NOMO-1 treated with dmso at 0.1 percent for 144 hours (cell line): ENCODE data around the gene MED27.
"Not testable (repeated sequence)": the region's sequence is repeated elsewhere in the genome, so short reads cannot be mapped to it uniquely, and the experiment has no call there.

Experiments
- DNase-seq: peaks from one replicate; lab custom pipeline; 2025; ENCODE audit not compliant: unreplicated experiment; lab: John Stamatoyannopoulos, UW

The MED27 gene

DNA sequence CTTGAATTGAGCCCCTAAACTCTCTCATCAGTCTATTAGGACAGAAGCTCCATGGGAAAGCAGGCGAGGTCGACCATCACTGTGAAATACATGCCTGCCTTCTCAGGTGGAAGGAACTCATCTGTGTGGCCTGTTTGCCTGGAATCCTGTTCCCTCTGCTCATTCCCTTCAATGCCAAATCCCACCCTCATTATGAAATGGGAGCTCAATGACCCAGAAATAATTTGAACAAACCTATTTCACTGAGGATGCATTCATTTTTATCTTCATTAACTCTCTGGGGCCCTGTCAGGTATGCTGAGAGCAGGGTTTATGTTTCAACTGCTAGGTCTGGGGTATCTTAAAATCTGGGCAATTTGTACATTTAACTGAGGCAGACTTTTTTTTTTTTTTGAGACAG is 142.2 kb downstream of the MED27 start:
- DNase-seq = no peak

DNA sequence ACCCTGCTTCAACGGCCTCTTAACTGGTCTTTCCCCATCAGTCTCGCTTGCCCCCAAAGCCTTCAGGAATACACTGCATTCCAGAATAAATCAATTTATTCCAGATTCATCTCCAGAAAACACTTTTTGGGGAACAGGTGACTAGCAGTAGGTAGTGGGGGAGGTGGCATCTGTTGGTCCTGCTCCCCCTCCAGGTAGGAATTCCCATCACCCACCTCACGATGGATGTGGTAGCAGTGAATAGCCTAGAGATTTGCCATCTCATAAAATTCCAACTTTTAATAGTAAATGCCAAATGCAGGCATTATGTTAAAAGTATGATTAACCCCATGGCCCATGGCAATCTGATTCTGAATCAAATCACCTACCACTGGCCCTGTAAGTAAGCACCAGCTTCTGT is 142.7 kb downstream of the MED27 start:
- no peak for DNase-seq

DNA sequence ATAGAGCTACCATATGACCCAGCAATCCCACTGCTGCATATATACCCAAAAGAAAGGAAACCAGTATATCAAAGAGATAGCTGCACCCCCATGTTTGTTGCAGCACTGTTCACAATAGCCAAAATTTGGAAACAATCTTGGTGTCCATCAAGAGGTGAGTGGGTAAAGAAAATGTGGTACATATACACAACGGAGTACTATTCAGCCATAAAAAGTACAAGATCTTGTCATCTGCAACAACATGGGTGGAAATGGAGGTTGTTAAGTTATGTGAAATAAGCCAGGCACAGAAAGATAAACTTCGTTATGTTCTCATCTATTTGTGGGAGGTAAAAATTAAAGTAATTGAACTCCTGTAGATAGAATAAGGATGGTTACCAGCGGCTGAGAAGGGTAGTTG is 145.0 kb downstream of the MED27 start:
- DNase-seq = no peak

DNA sequence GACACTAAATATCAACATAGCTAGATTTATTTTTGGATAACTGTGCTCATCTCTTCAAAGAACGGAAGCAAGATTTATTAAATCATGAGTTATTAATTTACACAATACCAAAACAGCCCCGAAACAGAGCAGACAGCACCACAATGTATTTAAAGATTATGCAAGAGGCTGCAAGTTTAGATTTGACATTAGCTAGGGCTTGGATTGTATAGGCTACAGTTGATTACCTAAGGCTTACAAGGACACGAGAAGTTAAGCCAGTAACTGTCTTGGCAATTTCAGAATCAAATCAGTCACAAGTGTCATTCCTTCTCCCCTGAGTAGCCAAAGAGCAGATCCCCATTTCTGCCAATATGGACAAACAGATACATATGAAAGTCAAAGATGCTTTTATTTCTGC is 152.6 kb downstream of the MED27 start:
- peak; percentile 19 for DNase-seq

DNA sequence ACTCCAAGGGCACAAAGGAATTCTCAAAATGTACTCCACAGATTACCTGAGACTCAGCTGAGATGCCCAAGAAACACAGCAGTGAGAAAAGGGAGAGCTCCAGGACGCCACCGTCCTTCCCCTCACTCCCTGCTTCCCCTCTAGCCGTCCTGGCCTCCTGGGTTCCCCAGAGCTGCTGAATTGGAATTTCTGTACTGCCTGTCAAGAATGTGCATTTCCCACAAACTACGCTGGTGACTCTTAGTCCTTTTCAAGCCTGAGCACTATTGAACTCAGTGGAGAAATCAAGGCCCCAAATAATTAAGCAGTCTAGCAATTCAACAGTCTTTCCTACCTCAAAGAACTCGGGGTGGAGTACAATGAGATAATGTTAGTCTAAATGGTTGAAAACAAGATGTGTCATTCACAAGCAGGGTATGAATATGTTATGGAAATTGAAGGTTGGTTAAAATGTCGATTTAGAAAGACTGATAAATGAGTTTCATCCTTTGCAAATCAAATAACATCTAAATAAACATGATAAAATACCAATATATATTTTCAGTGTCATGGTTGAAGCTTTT is 153.2 kb downstream of the MED27 start:
- no peak for DNase-seq

DNA sequence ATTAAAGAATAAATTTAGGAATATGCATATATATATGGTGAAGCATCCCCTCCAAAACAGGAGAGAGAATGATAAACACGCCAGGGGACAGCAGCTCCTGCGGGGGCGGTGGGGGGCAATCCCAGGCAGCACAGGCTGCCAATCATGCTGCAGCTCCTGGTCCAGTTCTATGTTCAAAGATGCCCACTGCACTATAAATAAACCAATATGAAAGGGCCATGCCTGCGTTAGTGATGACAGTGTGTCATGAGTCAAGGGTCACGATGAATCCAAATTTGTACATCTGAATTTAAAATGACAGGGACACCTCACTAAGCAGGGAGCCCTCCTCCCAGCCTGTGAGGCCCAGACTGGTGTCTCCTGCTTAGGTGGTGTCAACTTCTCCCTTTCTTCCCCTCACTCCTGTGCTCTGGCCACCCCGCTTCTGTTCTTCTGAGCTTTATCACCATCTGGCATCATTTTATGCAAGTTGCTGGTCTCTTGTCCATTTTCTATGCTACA is 153.9 kb downstream of the MED27 start:
- no peak for DNase-seq

DNA sequence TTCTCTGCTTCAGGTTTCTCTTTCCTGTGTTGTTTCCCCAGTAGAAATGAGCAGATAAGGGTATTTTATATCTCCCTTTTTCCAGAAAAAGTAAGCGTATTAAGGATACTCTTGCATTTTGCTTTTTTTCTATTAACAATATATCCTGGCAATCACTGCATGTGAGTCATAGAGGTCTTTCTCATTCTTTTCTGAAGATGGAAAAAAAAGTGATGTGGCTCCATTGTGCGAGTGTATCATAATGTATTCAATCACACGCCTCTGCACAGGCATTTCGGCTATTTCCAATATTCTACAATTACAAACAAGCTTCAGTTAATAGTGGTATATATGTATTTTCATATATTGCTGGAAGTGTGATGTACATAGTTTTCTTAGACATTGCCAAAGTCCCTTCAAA is 155.9 kb downstream of the MED27 start:
- no peak for DNase-seq

DNA sequence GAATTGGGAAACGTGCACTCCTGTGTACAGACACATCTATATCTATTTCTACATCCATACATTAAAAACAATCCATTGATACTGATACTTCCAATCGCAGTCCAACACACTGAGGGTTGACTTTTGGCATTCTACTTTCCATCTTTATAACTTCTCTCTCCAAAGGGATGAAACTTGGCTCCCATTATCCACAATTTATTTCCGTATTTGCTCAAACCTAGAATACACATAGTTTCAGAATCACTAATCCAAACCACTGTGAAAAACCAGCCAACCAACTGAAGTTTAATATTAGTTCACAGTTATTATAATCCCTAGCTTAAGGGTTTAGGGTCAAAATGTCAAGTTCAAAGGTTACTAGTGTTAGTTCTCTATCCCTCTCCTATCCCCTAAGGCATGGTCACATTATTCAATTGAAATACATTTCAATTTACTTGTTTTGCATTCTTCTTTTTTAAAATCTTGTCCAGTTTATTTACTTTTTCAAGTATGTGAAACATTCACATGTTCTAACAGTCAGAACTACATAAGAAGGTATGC is 156.5 kb downstream of the MED27 start:
- DNase-seq = no peak

DNA sequence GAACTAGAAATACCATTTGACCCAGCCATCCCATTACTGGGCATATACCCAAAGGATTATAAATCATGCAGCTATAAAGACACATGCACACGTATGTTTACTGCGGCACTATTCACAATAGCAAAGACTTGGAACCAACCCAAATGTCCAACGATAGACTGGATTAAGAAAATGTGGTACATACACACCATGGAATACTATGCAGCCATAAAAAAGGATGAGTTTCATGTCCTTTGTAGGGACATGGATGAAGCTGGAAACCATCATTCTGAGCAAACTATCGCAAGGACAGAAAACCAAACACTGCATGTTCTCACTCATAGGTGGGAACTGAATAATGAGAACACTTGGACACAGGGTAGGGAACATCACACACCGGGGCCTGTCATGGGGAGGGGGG is 158.0 kb downstream of the MED27 start:
- DNase-seq = not testable (repeated sequence)

DNA sequence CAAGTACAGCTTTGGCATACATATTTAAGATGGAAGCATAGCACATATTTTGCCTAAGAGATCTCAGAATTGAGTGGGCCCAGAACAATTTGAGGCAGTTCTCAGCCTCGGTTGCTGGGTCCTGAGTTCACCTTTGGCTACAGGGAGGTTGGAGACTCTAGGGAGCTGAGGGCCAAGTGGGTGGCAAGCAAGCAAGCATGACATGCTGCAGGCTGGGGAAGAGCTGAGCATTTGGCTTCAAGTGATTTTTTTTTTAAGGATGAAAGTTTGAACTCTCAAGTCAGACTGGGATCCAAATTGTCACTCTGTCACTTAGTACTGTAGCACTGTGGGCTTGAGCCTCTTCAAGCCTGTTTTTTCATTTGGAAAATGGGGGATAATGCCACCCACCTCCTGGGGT is 160.5 kb downstream of the MED27 start:
- no peak for DNase-seq

DNA sequence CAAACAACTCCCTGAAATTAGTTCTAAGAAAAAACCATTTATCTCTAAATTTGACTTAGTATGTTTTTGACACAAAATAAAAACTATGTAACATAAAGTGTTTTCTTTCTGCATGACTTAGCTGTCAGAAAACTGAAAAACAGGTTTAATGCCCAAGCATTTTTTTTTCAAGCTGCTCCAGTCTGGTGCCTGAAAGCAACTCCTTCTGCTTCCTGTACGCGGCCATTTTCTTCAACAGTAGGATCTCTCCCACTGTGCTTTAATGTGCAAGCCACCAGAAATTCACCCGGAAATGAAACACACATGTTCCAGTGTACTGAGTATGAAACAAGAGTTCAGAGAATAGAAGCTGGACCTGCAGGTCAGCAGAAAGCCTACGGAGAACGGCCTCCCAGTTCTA is 161.2 kb downstream of the MED27 start:
- DNase-seq = no peak

DNA sequence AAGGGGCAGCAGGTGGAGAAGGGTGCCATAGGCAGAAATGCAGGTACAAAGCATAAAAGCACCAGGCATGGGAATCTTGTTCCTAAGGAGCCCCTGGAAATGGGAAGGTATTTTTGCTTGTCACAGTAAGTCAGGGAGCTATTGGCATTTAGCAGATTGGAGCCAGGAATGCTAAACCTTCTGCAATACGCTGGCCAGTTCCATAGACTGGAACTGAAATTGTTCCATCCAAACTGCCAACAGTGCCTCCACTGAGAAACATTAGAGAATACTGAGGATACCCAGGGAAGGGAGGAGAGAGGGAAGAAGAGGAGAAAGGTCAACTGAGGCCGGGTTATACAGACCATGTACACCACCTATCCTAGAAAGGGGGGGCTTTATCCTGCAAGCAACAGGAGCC is 162.7 kb downstream of the MED27 start:
- DNase-seq = no peak

DNA sequence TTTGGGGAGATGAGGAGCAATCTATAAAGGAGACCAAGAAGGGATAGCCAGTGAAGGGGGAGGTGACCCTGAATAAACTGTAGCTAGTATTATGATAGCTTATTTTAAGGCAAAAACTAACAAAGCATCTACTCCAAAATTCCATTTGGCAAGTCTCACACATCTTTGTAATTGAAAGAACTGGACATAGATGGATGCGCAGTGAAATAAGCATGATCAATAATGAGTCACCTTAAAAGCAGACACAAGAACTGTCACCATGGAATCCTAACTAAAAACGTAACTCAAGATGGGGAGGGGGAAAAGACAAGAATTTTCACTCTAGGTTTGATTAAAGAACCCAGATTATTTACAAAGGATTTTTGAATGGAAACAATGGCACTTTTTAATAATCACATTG is 164.5 kb downstream of the MED27 start:
- no peak for DNase-seq

DNA sequence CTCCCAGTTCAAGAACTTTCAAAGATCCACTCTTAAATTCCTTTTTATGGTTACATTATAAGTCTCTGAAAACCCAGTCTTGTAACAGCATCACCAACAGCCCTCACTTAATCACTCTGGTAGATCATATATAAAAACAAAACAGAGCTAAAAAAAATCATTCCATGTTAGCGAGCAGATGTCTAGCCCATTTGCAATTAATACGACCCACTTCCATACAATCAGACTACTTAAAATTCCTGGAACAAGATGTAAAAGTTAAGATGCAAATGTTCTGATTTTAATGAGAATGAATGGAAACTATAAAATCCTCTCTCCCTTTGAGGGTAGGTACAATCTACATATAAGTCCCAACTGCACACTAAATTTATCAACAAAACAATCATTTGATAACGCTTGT is 167.0 kb downstream of the MED27 start:
- DNase-seq = no peak

DNA sequence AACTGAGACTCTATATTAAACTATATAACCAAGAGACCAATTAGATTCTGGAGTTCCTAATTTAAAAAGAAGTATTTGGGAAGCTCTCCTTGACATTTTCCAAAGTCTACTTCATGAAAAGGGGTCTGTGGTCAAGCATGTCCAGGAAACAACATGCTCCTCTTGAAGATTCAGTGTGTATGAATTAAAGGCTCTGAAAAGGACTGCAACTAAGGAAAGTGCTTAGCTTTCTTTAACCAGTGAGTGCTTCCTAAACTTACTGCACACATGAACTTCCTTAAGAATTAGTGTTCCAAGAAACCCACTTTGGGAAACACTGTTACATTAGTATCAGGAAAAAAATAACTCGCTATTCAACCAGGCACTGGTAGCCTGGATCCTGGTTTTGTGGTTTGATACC is 167.6 kb downstream of the MED27 start:
- DNase-seq = no peak

DNA sequence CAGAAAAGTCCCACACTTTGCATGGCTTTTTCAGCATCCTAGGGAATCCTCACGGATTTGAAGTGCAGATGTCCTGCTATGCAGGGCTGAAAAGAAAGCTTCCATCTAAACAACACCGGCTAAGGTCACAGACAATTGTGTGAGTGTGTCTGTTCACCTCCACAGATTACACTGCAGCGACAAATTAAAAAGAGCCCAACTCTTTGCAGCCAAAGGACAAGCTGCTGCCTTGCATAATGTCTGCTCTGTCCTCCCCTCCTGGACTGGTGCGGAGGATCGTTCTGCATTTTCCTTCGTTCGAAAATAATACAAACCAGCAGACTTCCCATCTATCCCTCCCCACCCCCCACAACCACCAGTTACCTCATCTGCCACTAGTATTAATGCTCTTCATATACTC is 169.1 kb downstream of the MED27 start:
- no peak for DNase-seq

DNA sequence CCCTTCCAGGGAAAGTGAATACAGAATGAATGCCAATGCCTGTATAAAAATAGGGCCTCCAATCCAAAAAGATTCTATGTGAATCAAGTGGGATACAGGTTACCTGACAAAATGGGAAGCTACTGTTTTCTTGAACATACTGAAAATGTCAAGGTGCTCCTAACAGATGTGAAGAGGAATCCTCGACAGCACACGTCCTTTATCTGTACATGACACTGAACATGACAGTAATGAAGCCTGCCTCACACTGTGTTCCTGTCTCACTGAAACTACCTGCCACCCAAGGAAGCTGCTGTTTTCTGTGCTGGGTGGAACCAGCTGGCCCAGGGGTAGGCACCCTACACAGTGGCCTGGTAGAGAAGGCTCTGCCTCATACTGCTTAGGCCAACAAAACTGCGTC is 174.5 kb downstream of the MED27 start:
- DNase-seq = no peak

DNA sequence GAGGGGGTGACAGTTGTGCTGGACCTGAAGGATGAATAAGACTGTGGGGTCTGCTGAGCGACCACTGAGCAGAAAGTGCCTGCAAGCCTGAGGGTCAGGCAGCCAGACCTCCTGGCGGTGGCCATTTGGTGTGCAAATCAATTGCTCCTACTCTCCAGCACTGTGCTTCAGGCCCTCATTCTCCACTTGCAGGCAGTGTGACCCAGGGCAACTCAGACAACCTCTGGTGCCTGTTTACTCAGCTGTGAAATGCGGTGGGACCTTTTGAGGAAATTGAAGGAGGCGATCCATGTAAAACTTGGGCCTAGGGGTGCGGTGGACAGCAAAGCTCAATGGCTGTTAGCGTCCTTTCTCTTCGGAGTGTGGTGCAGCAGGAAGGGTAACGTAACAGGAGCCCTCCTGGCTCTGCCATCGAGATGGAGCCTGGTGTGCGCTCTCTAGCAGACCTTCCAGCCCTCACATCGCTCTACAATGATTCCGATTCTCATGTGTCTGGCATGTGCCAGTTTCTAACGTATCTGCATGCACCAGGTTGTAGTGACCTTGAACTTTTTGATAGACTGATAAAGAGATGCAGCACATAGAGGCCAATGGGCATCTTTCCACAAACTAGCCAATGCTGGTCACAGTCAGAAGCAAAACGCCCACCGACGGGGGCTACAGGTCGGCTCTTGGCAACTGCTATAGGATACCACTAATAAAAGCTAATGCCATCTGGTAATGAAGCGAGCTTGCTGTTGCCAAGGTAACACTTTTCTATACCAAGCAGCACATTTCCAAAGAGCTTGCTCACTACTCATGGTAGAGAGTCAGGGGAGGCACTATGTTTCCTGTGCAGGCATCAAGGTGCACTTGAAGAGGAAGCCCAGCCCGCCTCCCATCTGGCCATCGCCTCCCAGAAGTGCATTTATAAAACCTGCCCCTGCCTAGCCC is 180.1 kb downstream of the MED27 start:
- no peak for DNase-seq

DNA sequence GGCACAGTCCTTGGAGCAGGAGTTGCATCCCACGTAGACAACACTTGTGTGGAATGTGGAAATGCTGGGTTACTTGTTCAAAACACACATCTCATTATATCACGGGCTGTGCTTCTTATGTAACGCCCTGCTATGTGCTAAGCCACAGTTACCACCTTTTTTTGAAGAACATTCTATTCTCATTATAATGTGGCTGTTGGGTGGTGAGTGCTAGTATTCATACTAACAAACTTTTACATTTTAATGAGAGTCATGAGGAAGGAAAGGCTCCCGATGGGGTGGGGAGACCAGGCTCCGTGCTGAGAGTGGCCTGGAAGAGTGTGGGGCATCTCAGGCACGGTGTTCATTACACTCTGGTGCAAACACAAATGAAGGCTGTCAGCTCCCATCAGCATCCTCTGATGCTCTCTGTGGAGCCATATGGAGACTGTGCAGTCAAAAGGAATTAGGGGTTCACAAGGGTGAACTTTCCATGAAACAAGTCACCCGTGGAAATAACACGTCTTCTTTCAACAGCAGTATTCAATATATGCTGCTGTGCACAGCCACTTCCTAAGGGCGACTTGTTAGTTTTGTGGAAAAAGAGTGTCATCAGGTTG is 186.7 kb downstream of the MED27 start:
- DNase-seq = no peak

DNA sequence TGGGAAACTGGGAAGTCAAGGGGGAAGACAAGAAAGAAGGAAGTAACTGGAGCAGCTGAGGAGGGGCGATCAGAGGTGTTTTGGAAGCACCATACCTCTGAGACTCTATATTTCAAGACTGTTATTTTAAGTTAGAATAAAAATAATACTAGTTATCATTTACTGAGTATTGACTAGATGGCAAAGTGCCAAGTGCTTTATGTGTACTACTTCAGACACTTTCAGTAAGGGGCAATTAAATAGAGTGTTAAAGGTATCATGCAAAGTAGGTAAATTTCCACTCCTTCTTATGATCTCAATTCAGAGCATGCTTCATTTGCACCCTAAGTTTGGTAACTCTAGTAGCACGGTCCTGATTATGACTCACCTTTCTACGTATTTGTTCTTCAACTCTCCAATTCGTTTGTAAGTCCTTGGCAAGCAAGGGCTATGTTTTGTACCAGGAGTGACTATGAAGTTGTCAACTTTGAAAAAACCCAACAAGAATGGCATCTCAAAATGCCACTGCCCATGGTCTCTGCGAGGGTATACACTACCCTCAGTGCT is 187.4 kb downstream of the MED27 start:
- DNase-seq = no peak

DNA sequence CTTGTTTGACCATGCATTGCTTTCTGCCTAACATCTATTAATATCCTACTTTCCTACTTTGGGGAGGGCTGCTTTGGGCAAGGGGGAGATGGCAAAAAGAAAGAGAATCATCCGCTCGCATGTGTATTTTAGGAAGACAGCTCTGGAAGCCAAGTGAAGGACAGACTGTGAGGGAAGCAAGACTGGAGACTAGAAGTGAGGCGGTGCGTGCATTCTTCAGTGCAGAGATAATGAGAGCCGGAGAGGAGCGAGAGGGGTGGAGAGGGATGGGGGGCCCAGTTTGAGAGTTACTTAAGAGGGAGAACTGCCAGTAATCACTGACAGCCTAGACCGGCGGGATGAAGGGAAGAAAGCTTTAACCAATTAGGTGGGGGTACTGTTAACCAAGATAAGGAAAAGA is 188.1 kb downstream of the MED27 start:
- no peak for DNase-seq
